Measurements from ENCODE around the gene SP6.

Gene SP6

DNA sequence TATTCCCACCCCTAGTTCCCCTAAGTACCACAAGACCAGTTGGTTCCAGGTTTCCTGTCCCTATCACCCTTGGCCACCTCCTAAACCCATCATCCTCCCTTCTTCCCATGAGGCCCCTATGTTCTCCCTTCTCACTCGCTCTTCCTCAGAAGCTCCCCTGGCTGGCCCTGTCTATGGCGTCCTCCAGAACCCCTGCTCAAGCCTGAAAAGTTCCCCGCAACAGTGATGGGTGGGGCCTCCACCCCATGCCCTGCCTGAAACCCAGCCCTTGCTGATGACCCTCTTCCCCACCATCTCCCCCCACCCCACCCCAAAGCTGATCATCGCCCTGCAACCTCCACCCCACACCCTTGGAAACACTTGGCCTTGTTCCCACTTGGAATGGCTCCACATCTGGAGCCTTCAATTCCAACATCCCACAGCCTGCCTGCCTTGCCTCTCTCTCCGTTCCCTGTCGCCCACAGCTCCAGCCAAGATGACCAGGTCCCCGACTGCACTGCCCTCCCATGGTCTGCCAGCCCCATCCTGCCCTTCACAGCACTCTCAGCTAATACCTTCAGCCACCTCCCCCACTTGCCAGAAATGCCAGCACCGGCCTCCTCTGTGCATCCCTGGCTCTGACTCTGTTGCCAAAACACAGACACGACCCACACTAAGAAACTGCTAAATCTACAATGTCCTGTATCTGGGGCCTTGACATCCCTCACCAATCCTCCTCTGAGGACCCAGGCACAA is 39.9 kb downstream of the SP6 start:
- no peak for DNase-seq (ENCODE audit: low read depth)

DNA sequence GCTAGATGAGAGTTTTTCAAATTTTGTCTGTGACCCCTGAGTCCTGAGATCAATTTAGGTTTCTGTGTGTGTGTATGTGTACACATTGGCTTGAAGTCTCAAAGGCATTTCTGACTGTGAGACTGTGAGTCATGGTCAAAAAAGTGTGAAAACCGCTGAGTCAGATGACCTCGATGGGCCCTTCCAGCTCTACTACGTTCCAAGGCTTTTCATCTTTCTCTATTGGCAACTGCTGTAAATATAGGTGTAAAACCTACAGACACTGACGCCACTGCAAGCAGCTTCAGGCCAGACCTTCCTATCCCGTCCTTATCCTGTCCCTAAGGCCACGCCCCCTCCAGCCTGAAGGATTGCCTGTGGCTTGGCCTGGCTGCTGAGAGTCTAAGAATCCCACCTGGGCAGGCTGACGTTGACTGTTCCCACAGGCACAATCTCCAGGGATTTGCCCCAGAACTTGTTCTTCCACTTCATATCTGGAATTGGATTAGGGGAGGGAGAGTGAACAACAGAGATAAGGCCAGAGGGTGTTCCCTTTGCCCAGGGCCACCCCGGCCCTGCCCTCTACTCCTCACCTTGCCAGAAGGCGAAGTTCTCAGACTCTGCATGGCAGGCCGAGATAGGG is 40.7 kb downstream of the SP6 start:
- no peak for DNase-seq (ENCODE audit: low read depth)

- DNase-seq (ENCODE audit: low read depth), result no peak
Observed at GRCh38 chr17:47808830-47809480, 42.0 kb downstream of the SP6 start.

DNA sequence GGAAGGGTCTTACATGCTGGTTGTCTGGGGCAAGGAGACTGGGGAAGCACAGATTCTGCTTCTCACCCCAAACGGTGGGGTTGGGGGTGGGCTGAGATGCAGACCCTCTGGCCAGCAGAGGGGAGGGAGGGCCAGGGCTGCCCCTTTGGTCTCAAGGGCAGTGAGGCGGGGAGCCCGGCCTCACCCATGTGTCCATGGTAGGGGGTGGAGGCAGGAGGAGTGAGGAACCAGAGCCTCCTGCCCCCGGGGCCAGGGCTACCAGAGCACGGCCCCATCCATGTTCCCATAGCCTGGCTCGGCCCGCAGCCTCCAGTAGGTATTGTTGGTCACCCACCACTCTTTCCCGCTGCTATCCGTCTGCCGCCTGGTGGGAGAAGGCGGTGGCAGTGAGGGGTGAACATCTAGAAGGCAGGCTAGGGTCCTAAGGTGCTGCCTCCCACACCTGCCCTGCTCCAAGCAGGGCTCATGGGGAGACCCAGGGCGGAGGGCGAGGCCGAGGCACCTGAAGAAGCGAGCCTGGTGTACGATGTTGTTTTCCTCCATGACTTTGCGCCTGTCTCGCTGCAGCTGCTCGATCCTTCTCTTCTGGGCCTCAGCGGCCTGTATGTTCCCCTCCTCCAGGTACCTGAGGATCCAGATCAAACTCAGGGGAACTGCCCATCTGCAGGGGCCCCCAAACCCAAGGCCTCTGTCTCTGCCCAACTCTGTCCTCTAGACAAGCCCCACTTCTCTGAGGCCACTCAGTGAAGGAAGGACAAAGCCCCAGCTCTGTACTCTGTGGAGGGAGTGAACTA is 42.7 kb downstream of the SP6 start:
- DNase-seq (ENCODE audit: low read depth), result no peak

DNA sequence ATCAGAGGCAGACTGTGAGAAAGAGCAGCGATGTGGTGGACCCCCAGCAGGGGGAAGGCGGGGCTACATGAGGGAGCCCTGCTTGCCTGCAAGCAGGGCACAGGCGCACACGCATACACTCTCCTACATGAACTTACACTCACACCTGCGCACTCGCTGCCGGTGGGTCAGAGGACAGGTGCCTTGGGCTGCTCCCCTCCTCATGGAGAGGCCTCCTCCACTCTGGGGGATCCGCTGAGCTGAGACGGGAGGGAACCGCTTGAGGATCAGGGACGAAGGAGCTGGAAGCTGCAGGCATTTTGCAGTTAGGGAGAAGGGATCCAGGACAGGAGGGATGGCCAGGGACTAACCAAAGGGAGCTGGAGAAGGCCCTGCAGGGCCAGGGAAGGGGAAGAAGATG is 43.5 kb downstream of the SP6 start:
- DNase-seq (ENCODE audit: low read depth), result no peak

- no peak for DNase-seq (ENCODE audit: low read depth)
Observed at GRCh38 chr17:47806913-47807255, 44.1 kb downstream of the SP6 start.

GRCh38 chr17:47806026-47806912 is 44.7 kb downstream of the SP6 start:
- DNase-seq (ENCODE audit: low read depth), result no peak

- no peak for DNase-seq (ENCODE audit: low read depth)
Observed at GRCh38 chr17:47804461-47804860, 46.5 kb downstream of the SP6 start.

DNA sequence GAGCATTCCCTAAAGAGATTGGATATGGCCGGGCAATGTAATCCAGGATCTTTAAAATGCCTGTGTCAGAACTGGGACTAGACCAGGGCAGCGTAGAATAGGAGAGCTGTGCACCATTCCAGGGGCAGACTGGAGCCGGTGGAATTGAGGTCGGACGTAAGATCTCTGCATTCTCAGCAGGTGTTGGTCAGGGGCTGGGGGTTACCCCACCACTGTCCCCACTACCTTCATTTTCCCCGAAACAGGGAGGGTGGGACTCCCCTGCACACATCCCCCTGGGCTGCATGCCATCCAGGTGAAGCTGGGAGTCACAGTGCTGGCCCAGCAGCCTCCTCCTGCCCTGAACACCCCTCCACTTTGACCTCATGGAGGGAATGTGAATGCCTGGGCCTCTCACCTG is 47.2 kb downstream of the SP6 start:
- DNase-seq (ENCODE audit: low read depth), result no peak

DNA sequence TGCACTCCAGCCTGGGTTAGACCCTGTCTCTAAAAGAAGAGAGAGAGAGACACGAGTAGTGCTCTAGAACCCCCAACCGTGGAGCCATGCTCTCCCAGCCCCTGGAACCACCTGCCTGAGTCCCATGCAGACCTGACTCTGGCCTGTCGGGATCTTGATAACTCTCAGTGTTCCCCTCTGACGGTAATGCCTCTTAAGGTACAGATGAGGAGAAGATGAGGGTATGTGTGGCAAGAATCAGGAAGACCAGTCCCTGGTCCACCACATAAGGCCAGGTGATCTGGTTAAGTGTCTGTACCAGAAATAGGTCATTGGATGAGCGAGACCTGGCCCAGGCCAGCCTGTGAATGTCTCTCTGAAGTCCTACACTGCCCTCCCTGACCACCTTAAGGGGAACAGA is 47.8 kb downstream of the SP6 start:
- no peak for DNase-seq (ENCODE audit: low read depth)

- DNase-seq (ENCODE audit: low read depth), result no peak
Observed at GRCh38 chr17:47802341-47803022, 48.5 kb downstream of the SP6 start.

GRCh38 chr17:47801906-47802305 is 49.1 kb downstream of the SP6 start:
- DNase-seq (ENCODE audit: low read depth), result no peak

DNA sequence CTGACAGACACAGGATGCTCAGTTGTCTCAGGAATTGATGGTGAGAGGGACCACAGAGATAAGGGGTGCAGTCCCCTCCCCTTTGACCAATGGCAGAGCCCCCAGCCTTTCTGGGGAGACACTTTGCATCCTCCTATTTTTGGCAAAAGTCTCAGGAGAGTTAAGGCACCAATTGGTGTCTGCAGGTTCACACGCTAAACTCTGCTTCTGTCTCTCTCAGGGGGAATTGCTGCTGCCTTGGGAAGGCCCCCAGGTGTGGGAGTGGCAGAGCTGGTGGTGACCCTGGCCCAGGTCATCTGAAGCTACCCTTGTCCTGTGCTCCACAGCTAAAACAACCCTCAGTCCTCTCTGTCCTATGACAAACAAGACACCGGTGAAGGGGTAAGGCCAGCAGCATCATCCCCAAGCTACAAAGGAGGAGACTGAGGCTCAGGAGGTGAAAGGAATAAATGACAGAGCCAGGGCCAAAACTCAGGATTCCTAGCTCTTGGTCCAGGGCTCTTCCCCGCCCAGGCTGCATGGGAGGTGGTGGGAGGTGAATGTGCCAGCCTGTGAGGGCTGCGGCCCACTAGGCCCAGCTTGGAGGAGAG is 49.7 kb downstream of the SP6 start:
- no peak for DNase-seq (ENCODE audit: low read depth)

- no peak for DNase-seq (ENCODE audit: low read depth)
Observed at GRCh38 chr17:47800686-47801085, 50.3 kb downstream of the SP6 start.

- no peak for DNase-seq (ENCODE audit: low read depth)
Observed at GRCh38 chr17:47797797-47798196, 53.2 kb downstream of the SP6 start.

All from T-helper 22 cell (primary cell).